Parathyroid adenoma (tissue), 2 donors: ENCODE measurements around the gene MUC15.
"Not testable (repeated sequence)": the region's sequence is repeated elsewhere in the genome, so short reads cannot be mapped to it uniquely, and the experiment has no call there.

Experiments used
- H2AFZ ChIP-seq: fragments of 300-600 bp; sonication (generic); one replicate; pipeline ENCODE4 v1.7.0; 2017; ENCODE audit warnings: antibody characterized with exemption, mild to moderate bottlenecking
- H3K27ac ChIP-seq: fragments of 300-600 bp; sonication (generic); one replicate; pipeline ENCODE4 v1.7.0; 2017
- H3K27me3 ChIP-seq: fragments of 300-600 bp; sonication (generic); one replicate; pipeline ENCODE4 v1.7.0; 2017; ENCODE audit warnings: low read length; ENCODE audit not compliant: control insufficient read depth, insufficient read depth
- H3K36me3 ChIP-seq: fragments of 300-600 bp; sonication (generic); one replicate; pipeline ENCODE4 v1.7.0; 2017; ENCODE audit warnings: low read length; ENCODE audit not compliant: control insufficient read depth, insufficient read depth
- H3K4me1 ChIP-seq: fragments of 300-600 bp; sonication (generic); one replicate; pipeline ENCODE4 v1.7.0; 2017; ENCODE audit warnings: control low read depth
- H3K4me2 ChIP-seq: fragments of 300-600 bp; sonication (generic); one replicate; pipeline ENCODE4 v1.7.0; 2017; ENCODE audit warnings: low read length
- H3K4me3 ChIP-seq: fragments of 300-600 bp; sonication (generic); one replicate; pipeline ENCODE4 v1.7.0; 2017; ENCODE audit warnings: low read depth, low read length
- H3K79me2 ChIP-seq: fragments of 300-600 bp; sonication (generic); one replicate; pipeline ENCODE4 v1.7.0; 2017; ENCODE audit warnings: control low read depth
- H3K9ac ChIP-seq: fragments of 300-600 bp; sonication (generic); one replicate; pipeline ENCODE4 v1.7.0; 2017; ENCODE audit warnings: mild to moderate bottlenecking
- H3K9me3 ChIP-seq: fragments of 300-600 bp; sonication (generic); one replicate; pipeline ENCODE4 v1.7.0; 2017; ENCODE audit warnings: low read length; ENCODE audit not compliant: control insufficient read depth
- TF ChIP-seq, protein P1 (sequence below): fragments of 300-600 bp; sonication (generic); IDR thresholded peaks from one replicate; pipeline ENCODE4 v1.7.0; 2017; ENCODE audit warnings: antibody characterized with exemption, mild to moderate bottlenecking
- donor health status: primary hyperparathyroidism.

The MUC15 gene

DNA sequence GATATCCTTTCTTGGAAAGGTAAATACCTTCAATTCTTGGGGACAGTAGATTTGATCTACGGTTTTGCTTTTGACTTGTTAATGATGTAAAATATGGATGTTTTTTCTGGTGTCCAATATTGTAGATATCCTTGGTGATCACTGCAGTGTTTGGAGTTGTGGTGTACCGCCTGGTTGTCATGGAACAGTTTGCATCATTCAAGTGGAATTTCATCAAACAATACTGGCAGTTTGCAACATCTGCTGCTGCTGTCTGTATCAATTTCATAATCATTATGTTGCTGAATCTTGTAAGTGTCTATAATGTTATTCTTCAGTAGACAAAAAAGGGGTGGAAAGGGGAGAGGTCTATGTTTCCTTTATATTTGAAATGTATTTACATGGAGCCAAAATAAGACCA is 27.4 kb upstream of the MUC15 start:
- no peak overlapping the region for H2AFZ ChIP-seq
- H3K4me3 ChIP-seq = no peak overlapping the region
- H3K36me3 ChIP-seq = no peaks in the 10 kb centered on the region
- no peaks in the 10 kb centered on the region for H3K79me2 ChIP-seq
- no peaks in the 10 kb centered on the region for H3K4me1 ChIP-seq
- H3K9me3 ChIP-seq = no peaks in the 10 kb centered on the region
- TF ChIP-seq, protein P1, sequence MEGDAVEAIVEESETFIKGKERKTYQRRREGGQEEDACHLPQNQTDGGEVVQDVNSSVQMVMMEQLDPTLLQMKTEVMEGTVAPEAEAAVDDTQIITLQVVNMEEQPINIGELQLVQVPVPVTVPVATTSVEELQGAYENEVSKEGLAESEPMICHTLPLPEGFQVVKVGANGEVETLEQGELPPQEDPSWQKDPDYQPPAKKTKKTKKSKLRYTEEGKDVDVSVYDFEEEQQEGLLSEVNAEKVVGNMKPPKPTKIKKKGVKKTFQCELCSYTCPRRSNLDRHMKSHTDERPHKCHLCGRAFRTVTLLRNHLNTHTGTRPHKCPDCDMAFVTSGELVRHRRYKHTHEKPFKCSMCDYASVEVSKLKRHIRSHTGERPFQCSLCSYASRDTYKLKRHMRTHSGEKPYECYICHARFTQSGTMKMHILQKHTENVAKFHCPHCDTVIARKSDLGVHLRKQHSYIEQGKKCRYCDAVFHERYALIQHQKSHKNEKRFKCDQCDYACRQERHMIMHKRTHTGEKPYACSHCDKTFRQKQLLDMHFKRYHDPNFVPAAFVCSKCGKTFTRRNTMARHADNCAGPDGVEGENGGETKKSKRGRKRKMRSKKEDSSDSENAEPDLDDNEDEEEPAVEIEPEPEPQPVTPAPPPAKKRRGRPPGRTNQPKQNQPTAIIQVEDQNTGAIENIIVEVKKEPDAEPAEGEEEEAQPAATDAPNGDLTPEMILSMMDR = no peak
- H3K4me2 ChIP-seq = no peak overlapping the region
- H3K27ac ChIP-seq = no peak overlapping the region
- H3K27me3 ChIP-seq = no peaks in the 10 kb centered on the region
- no peak overlapping the region for H3K9ac ChIP-seq

- no peaks in the 10 kb centered on the region for H3K79me2 ChIP-seq
- H3K27ac ChIP-seq = no peak overlapping the region
- no peaks in the 10 kb centered on the region for H3K36me3 ChIP-seq
- H3K9ac ChIP-seq = no peak overlapping the region
- no peaks in the 10 kb centered on the region for H3K4me1 ChIP-seq
- TF ChIP-seq, protein P1 = no peak
- H3K4me2 ChIP-seq = no peak overlapping the region
- H2AFZ ChIP-seq = no peak overlapping the region
- no peaks in the 10 kb centered on the region for H3K9me3 ChIP-seq
- no peaks in the 10 kb centered on the region for H3K27me3 ChIP-seq
- H3K4me3 ChIP-seq = no peak overlapping the region
These were observed 25.8 kb upstream of the MUC15 start for GRCh38 chr11:26597899-26598298.

GRCh38 chr11:26597049-26597689 is 25.1 kb upstream of the MUC15 start:
- H3K4me3 ChIP-seq, H3K27me3 ChIP-seq, H3K36me3 ChIP-seq, H2AFZ ChIP-seq, H3K27ac ChIP-seq, H3K9ac ChIP-seq, H3K9me3 ChIP-seq, H3K4me1 ChIP-seq, H3K79me2 ChIP-seq, H3K4me2 ChIP-seq: not testable (repeated sequence)

- not testable (repeated sequence) for H3K4me3 ChIP-seq, H3K9ac ChIP-seq, H3K79me2 ChIP-seq, H3K4me1 ChIP-seq, H3K4me2 ChIP-seq, H3K9me3 ChIP-seq, H3K36me3 ChIP-seq, H3K27ac ChIP-seq, H2AFZ ChIP-seq, H3K27me3 ChIP-seq
These were observed 23.3 kb upstream of the MUC15 start for GRCh38 chr11:26595207-26595865.

GRCh38 chr11:26593691-26594090 is 21.6 kb upstream of the MUC15 start:
- Histone ChIP-seq H3K36me3 (no peaks in the 10 kb centered on the region), H3K79me2 (no peaks in the 10 kb centered on the region), H3K4me2 (no peak overlapping the region), H3K27ac (no peak overlapping the region), H3K4me3 (no peak overlapping the region), H2AFZ (no peak overlapping the region), H3K9me3 (no peaks in the 10 kb centered on the region), H3K4me1 (no peaks in the 10 kb centered on the region), H3K27me3 (no peaks in the 10 kb centered on the region), H3K9ac (no peak overlapping the region)
- TF ChIP-seq, protein P1 = no peak
